GM12878 (cell line): ENCODE data around the gene GMCL1. TPM values are rescaled to one million over a fixed set of nuclear protein-coding genes. Genes with fewer than 3 reads are reported as not detected.

Experiments
- CBX3 ChIP-seq: fragments of 200-600 bp; sonication (generic); IDR thresholded peaks from 2 replicates; pipeline ENCODE4 v1.6.1; 2016; ENCODE audit warnings: low read depth, borderline replicate concordance
- CBX5 ChIP-seq: sonication (generic); IDR thresholded peaks from 2 replicates; pipeline ENCODE4 v1.6.1; 2016; ENCODE audit warnings: low read depth, moderate library complexity, mild to moderate bottlenecking, inconsistent platforms
- CHD2 ChIP-seq: IDR thresholded peaks from 2 replicates; pipeline ENCODE4 v1.6.1; 2011; ENCODE audit warnings: low read depth, low read length, improper control_type of control experiment, borderline replicate concordance
- ESRRA ChIP-seq: IDR thresholded peaks from 2 replicates; pipeline ENCODE4 v1.6.1; 2012; ENCODE audit warnings: mild to moderate bottlenecking, low read length, improper control_type of control experiment
- FOXM1 ChIP-seq: IDR thresholded peaks from 2 replicates; pipeline ENCODE4 v1.6.1; 2012; ENCODE audit warnings: low read depth, mild to moderate bottlenecking, inconsistent platforms, low read length, moderate library complexity
- IKZF2 ChIP-seq, 2 experiments: fragments of 450-650 bp; IDR thresholded peaks; 2 replicates each; pipeline ENCODE4 v1.6.1; 2017; ENCODE audit warnings: mild to moderate bottlenecking in 2 of 2, moderate library complexity in 2 of 2
- MEF2B ChIP-seq: fragments of 450-650 bp; IDR thresholded peaks from 2 replicates; pipeline ENCODE4 v1.6.1; 2018; ENCODE audit warnings: mild to moderate bottlenecking, moderate library complexity; ENCODE audit not compliant: partially characterized antibody, poor library complexity, severe bottlenecking
- MTA3 ChIP-seq: IDR thresholded peaks from 2 replicates; pipeline ENCODE4 v1.6.1; 2012; ENCODE audit warnings: low read length, inconsistent platforms, borderline replicate concordance
- NFXL1 ChIP-seq: fragments of 450-650 bp; IDR thresholded peaks from 2 replicates; pipeline ENCODE4 v1.6.1; 2017; ENCODE audit warnings: antibody characterized with exemption, mild to moderate bottlenecking, borderline replicate concordance
- POLR2A ChIP-seq: IDR thresholded peaks from 2 replicates; pipeline ENCODE4 v1.6.1; 2011; ENCODE audit warnings: low read depth, mild to moderate bottlenecking, low read length
- SMARCA5 ChIP-seq: fragments of 450-650 bp; IDR thresholded peaks from 2 replicates; pipeline ENCODE4 v1.6.1; 2017; ENCODE audit warnings: mild to moderate bottlenecking
- SPI1 ChIP-seq: IDR thresholded peaks from 2 replicates; pipeline ENCODE4 v1.6.1; 2011; ENCODE audit warnings: low read depth, mild to moderate bottlenecking, low read length, moderate library complexity, borderline replicate concordance; ENCODE audit not compliant: insufficient read depth
- polyA plus RNA-seq, 11 experiments: library from polyadenylated mRNA; depleted of rRNA in 4 of 11; unstranded in 6 of 11; stranded (reverse) in 5 of 11; fragments of >200 nt; fragmentation: Nextera tagmentation in 4 of 11; fragmentation: Illumina TruSeq in 1 of 11; extraction: Ambion mirVana in 4 of 11; extraction: Trizol in 1 of 11; gene quantifications; 1 replicate in 1 of 11; 2 replicates in 10 of 11; pipeline versions ENCODE4 v1.2.1 to v1.2.3, GENCODE V29; 2011 to 2016; ENCODE audit warnings: inconsistent platforms in 2 of 11, missing spikeins in 2 of 11, low read depth in 1 of 11
- total RNA-seq, 4 experiments: library from RNA; depleted of rRNA in 3 of 4; stranded (reverse); fragments of >200 nt in 3 of 4; fragmentation: Illumina TruSeq in 1 of 4; extraction: Trizol in 1 of 4; gene quantifications; 2 replicates each; pipeline versions ENCODE4 v1.2.1 to v1.2.3, GENCODE V29; 2013 to 2021
- TF ChIP-seq, protein P1 (sequence below): IDR thresholded peaks from 2 replicates; pipeline ENCODE4 v1.6.1; 2012; ENCODE audit warnings: low read depth, low read length, improper control_type of control experiment
- TF ChIP-seq, protein P2 (sequence below): fragments of 450-650 bp; IDR thresholded peaks from 2 replicates; pipeline ENCODE4 v1.6.1; 2018; ENCODE audit warnings: borderline replicate concordance, mild to moderate bottlenecking; ENCODE audit not compliant: partially characterized antibody

GMCL1 gene
- total and polyA plus RNA-seq, 10 of the 15 experiments (the other 5 are each of a cell fraction or from before 2014, with no cell fraction given): 3.7 to 21.4 (median 12.3) TPM

DNA sequence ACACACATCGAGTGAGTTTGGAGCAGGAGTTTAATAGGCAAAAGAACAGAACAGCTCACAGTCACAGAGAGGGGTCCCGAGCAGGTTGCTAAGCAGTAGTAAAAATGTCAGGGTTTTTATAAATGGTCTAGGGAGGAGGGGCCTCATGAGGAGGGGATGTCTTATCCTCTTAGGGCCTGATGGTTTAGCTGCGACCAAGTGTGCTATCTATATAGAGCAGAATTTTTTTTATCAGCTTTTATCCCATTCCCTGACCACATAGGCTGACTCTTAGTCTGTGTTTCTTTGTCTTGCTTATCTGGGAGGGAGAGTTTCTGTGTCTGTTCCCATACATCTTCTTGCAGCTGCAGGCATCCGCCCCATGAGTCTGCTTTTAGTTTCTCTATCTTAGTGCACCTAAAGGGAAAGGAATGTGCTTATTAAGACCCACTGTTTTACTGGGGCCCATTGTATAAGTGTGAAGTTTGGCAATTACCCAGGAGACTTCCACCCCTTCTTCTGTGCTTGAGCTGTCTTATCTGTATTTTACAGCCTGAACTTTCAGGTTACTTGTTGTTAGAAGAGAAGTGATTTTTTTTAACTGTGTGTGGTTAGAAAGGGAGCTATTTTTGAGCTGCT, 30.4 kb upstream of the GMCL1 start (continued):
- TF ChIP-seq NFXL1 (no peak), ESRRA (no peak), SMARCA5 (0 out of 2 replicates have a peak, but pooled peaks have one; percentile 11), FOXM1 (0 out of 2 replicates have a peak, but pooled peaks have one; percentile 34), MTA3 (no peak), POLR2A (no peak), CBX5 (0 out of 2 replicates have a peak, but pooled peaks have one; percentile 36), CHD2 (no peak), SPI1 (no peak), MEF2B (peak; percentile 82), IKZF2 (IDR thresholded peaks at IDR 0.05) (peak in 1 of 2 experiments; percentile 47; a peak in 2 of 4 replicates), CBX3 (no peak)
- TF ChIP-seq, protein P1, sequence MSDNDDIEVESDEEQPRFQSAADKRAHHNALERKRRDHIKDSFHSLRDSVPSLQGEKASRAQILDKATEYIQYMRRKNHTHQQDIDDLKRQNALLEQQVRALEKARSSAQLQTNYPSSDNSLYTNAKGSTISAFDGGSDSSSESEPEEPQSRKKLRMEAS: peak; percentile 26; the same call in 1 of the 2 replicates
- TF ChIP-seq, protein P2, sequence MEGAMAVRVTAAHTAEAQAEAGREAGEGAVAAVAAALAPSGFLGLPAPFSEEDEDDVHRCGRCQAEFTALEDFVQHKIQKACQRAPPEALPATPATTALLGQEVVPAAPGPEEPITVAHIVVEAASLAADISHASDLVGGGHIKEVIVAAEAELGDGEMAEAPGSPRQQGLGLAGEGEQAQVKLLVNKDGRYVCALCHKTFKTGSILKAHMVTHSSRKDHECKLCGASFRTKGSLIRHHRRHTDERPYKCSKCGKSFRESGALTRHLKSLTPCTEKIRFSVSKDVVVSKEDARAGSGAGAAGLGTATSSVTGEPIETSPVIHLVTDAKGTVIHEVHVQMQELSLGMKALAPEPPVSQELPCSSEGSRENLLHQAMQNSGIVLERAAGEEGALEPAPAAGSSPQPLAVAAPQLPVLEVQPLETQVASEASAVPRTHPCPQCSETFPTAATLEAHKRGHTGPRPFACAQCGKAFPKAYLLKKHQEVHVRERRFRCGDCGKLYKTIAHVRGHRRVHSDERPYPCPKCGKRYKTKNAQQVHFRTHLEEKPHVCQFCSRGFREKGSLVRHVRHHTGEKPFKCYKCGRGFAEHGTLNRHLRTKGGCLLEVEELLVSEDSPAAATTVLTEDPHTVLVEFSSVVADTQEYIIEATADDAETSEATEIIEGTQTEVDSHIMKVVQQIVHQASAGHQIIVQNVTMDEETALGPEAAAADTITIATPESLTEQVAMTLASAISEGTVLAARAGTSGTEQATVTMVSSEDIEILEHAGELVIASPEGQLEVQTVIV: no peak
